Liver (tissue), 9 donors: ENCODE results near the gene IDE. TPM values are rescaled to one million over a fixed set of nuclear protein-coding genes. Genes with fewer than 3 reads are reported as not detected.

Experiments used
- DNase-seq: peaks from one replicate; pipeline ENCODE4 v3.0.0-alpha.2; 2017; ENCODE audit warnings: low spot score
- H3K27ac ChIP-seq, 2 donors: one replicate each; pipeline ENCODE4 v1.7.0; 2013; ENCODE audit warnings: inconsistent platforms in 2 of 2, low read length in 2 of 2, control low read depth in 1 of 2, low read depth in 1 of 2, mild to moderate bottlenecking in 1 of 2
- H3K27me3 ChIP-seq, 4 donors: one replicate each; pipeline versions ENCODE4 v1.6.1 to v1.7.0; 2013; ENCODE audit warnings: low read length in 3 of 4, inconsistent platforms in 1 of 4, mild to moderate bottlenecking in 1 of 4, moderate library complexity in 1 of 4; ENCODE audit not compliant: control insufficient read depth in 4 of 4, insufficient read depth in 4 of 4
- H3K36me3 ChIP-seq, 4 donors: one replicate each; pipeline versions ENCODE4 v1.6.1 to v1.7.0; 2013; ENCODE audit warnings: low read length in 3 of 4, mild to moderate bottlenecking in 3 of 4, low read depth in 1 of 4, moderate library complexity in 1 of 4; ENCODE audit not compliant: control insufficient read depth in 4 of 4, insufficient read depth in 3 of 4
- H3K4me1 ChIP-seq, 4 donors: one replicate each; pipeline versions ENCODE4 v1.6.1 to v1.7.0; 2013; ENCODE audit warnings: low read length in 3 of 4, mild to moderate bottlenecking in 3 of 4, moderate library complexity in 1 of 4; ENCODE audit not compliant: control insufficient read depth in 4 of 4, insufficient read depth in 4 of 4
- H3K4me3 ChIP-seq, 3 donors: one replicate each; pipeline versions ENCODE4 v1.6.1 to v1.7.0; 2013; ENCODE audit warnings: low read length in 3 of 3, control low read depth in 1 of 3, low read depth in 1 of 3, mild to moderate bottlenecking in 1 of 3
- H3K9ac ChIP-seq, 2 donors: one replicate each; pipeline ENCODE4 v1.7.0; 2013; ENCODE audit warnings: low read length in 2 of 2, mild to moderate bottlenecking in 2 of 2, moderate library complexity in 2 of 2, control low read depth in 1 of 2, low read depth in 1 of 2
- H3K9me3 ChIP-seq, 4 donors: one replicate each; pipeline versions ENCODE4 v1.6.1 to v1.7.0; 2013; ENCODE audit warnings: low read length in 3 of 4; ENCODE audit not compliant: control insufficient read depth in 4 of 4
- EGR1 ChIP-seq, 2 donors: IDR thresholded peaks; 2 replicates each; pipeline ENCODE4 v1.6.1; 2016 to 2018; ENCODE audit warnings: antibody characterized with exemption in 2 of 2, low read depth in 2 of 2
- FOXA1 ChIP-seq: IDR thresholded peaks from 2 replicates; pipeline ENCODE4 v1.6.1; 2016; ENCODE audit warnings: antibody characterized with exemption
- FOXA2 ChIP-seq: IDR thresholded peaks from 2 replicates; pipeline ENCODE4 v1.6.1; 2016; ENCODE audit warnings: antibody characterized with exemption
- GABPA ChIP-seq, 2 donors: IDR thresholded peaks in 1 of 2; conservative IDR thresholded peaks in 1 of 2; 2 replicates each; pipeline ENCODE4 v1.6.1; 2016; ENCODE audit warnings: antibody characterized with exemption in 2 of 2, mild to moderate bottlenecking in 1 of 2, moderate library complexity in 1 of 2
- HNF4G ChIP-seq: IDR thresholded peaks from 2 replicates; pipeline ENCODE4 v1.6.1; 2016; ENCODE audit warnings: antibody characterized with exemption
- JUND ChIP-seq, 2 donors: IDR thresholded peaks; 2 replicates each; pipeline ENCODE4 v1.6.1; 2016; ENCODE audit warnings: antibody characterized with exemption in 2 of 2
- NR2F2 ChIP-seq: IDR thresholded peaks from 2 replicates; pipeline ENCODE4 v1.6.1; 2016; ENCODE audit warnings: antibody characterized with exemption
- RAD21 ChIP-seq, 2 donors: IDR thresholded peaks; 2 replicates each; pipeline ENCODE4 v1.6.1; 2016; ENCODE audit warnings: antibody characterized with exemption in 2 of 2, mild to moderate bottlenecking in 2 of 2
- RXRA ChIP-seq, 2 donors: IDR thresholded peaks; 2 replicates each; pipeline ENCODE4 v1.6.1; 2017 to 2018; ENCODE audit warnings: antibody characterized with exemption in 2 of 2, mild to moderate bottlenecking in 1 of 2
- SP1 ChIP-seq: IDR thresholded peaks from 2 replicates; pipeline ENCODE4 v1.6.1; 2018; ENCODE audit warnings: antibody characterized with exemption, mild to moderate bottlenecking
- TAF1 ChIP-seq: conservative IDR thresholded peaks from 2 replicates; pipeline ENCODE4 v1.6.1; 2016; ENCODE audit warnings: antibody characterized with exemption, mild to moderate bottlenecking
- YY1 ChIP-seq: IDR thresholded peaks from 2 replicates; pipeline ENCODE4 v1.6.1; 2016; ENCODE audit warnings: antibody characterized with exemption, mild to moderate bottlenecking
- WGBS: extraction: QIAGEN DNeasy Blood & Tissue Kit; methylation state at CpG from one replicate; pipeline ENCODE4 v1.1.7; 2013; 5-methylcytosine and 5-hydroxymethylcytosine counted together
- polyA plus RNA-seq, 2 donors: library from polyadenylated mRNA; stranded (reverse) in 1 of 2; unstranded in 1 of 2; fragments of 200-250 nt in 1 of 2; fragments of >200 nt in 1 of 2; fragmentation: Nextera tagmentation in 1 of 2; extraction: Ambion mirVana in 1 of 2; gene quantifications; one replicate each; pipeline versions ENCODE4 v1.2.1 to v1.2.3, GENCODE V29; 2013 to 2015
- total RNA-seq, 2 donors: library from RNA; depleted of rRNA; stranded (reverse); fragments of >200 nt; gene quantifications; one replicate each; pipeline ENCODE4 v1.2.3, GENCODE V29; 2014
- TF ChIP-seq, protein P1 (sequence below): IDR thresholded peaks from 2 replicates; pipeline ENCODE4 v1.6.1; 2016; ENCODE audit warnings: antibody characterized with exemption, mild to moderate bottlenecking
- TF ChIP-seq, protein P2 (sequence below): fragments of 150-350 bp; IDR thresholded peaks from 2 replicates; pipeline ENCODE4 v1.5.1; 2017; ENCODE audit warnings: improper control_type of control experiment, low read depth, low read length; ENCODE audit not compliant: missing input control
- TF ChIP-seq, protein P3 (sequence below): IDR thresholded peaks from 2 replicates; pipeline ENCODE4 v1.6.1; 2016; ENCODE audit warnings: antibody characterized with exemption
- TF ChIP-seq, protein P4 (sequence below): IDR thresholded peaks from 2 replicates; pipeline ENCODE4 v1.6.1; 2016; ENCODE audit warnings: antibody characterized with exemption
- TF ChIP-seq, protein P5 (sequence below): IDR thresholded peaks from 2 replicates; pipeline ENCODE4 v1.6.1; 2016; ENCODE audit warnings: antibody characterized with exemption
- donor health status: healthy.
- donor health status: healthy.
- donor health status: healthy.
- donor health status: healthy.
- donor health status: healthy.

IDE gene
- total and polyA plus RNA-seq, 4 donors: 9.4 to 31.3 (median 15.3) TPM

DNA sequence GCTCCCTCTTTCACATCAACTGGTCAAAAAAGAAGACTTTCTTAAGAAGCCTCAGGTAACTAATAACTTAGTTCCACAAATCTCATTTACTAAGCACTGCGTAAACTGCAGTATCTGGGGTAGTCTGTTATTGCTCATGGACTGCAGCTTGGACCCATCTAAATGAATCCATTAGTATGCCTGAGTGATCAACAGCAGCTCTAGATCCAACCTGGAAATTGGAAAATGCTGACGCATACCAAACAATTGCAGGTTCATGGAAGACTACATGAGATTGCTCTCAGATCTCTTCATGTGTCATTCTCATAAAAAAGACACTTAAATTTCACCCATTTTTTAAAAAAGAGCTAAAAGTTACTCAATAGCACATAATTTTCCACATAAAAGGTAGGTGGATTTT is 121.6 kb downstream of the IDE start:
- H3K36me3 ChIP-seq: peaks cover 6 to 40% (median 34%) of the 10 kb centered on the region in 4 donors
- H3K27me3 ChIP-seq: no peaks in the 10 kb centered on the region
- no peaks in the 10 kb centered on the region for H3K9me3 ChIP-seq
- H3K4me1 ChIP-seq: no peaks in the 10 kb centered on the region
- H3K9ac ChIP-seq: no peak overlapping the region
- no peak for TF ChIP-seq SP1
- no peak for TF ChIP-seq JUND (IDR thresholded peaks at IDR 0.05)
- TF ChIP-seq EGR1 (IDR thresholded peaks at IDR 0.05; ENCODE audit: low read depth in 2 of 2): no peak
- no peak for TF ChIP-seq GABPA (IDR thresholded peaks at IDR 0.05 in 1 of 2, conservative IDR thresholded peaks at IDR 0.05 in 1 of 2)
- TF ChIP-seq, protein P1, sequence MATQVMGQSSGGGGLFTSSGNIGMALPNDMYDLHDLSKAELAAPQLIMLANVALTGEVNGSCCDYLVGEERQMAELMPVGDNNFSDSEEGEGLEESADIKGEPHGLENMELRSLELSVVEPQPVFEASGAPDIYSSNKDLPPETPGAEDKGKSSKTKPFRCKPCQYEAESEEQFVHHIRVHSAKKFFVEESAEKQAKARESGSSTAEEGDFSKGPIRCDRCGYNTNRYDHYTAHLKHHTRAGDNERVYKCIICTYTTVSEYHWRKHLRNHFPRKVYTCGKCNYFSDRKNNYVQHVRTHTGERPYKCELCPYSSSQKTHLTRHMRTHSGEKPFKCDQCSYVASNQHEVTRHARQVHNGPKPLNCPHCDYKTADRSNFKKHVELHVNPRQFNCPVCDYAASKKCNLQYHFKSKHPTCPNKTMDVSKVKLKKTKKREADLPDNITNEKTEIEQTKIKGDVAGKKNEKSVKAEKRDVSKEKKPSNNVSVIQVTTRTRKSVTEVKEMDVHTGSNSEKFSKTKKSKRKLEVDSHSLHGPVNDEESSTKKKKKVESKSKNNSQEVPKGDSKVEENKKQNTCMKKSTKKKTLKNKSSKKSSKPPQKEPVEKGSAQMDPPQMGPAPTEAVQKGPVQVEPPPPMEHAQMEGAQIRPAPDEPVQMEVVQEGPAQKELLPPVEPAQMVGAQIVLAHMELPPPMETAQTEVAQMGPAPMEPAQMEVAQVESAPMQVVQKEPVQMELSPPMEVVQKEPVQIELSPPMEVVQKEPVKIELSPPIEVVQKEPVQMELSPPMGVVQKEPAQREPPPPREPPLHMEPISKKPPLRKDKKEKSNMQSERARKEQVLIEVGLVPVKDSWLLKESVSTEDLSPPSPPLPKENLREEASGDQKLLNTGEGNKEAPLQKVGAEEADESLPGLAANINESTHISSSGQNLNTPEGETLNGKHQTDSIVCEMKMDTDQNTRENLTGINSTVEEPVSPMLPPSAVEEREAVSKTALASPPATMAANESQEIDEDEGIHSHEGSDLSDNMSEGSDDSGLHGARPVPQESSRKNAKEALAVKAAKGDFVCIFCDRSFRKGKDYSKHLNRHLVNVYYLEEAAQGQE: no peak
- TF ChIP-seq RAD21 (IDR thresholded peaks at IDR 0.05): no peak
- no peak for TF ChIP-seq RXRA (IDR thresholded peaks at IDR 0.05)
- TF ChIP-seq, protein P2, sequence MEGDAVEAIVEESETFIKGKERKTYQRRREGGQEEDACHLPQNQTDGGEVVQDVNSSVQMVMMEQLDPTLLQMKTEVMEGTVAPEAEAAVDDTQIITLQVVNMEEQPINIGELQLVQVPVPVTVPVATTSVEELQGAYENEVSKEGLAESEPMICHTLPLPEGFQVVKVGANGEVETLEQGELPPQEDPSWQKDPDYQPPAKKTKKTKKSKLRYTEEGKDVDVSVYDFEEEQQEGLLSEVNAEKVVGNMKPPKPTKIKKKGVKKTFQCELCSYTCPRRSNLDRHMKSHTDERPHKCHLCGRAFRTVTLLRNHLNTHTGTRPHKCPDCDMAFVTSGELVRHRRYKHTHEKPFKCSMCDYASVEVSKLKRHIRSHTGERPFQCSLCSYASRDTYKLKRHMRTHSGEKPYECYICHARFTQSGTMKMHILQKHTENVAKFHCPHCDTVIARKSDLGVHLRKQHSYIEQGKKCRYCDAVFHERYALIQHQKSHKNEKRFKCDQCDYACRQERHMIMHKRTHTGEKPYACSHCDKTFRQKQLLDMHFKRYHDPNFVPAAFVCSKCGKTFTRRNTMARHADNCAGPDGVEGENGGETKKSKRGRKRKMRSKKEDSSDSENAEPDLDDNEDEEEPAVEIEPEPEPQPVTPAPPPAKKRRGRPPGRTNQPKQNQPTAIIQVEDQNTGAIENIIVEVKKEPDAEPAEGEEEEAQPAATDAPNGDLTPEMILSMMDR: no peak
- TF ChIP-seq YY1: no peak
- TF ChIP-seq TAF1: no peak
- TF ChIP-seq HNF4G: no peak
- TF ChIP-seq, protein P3, sequence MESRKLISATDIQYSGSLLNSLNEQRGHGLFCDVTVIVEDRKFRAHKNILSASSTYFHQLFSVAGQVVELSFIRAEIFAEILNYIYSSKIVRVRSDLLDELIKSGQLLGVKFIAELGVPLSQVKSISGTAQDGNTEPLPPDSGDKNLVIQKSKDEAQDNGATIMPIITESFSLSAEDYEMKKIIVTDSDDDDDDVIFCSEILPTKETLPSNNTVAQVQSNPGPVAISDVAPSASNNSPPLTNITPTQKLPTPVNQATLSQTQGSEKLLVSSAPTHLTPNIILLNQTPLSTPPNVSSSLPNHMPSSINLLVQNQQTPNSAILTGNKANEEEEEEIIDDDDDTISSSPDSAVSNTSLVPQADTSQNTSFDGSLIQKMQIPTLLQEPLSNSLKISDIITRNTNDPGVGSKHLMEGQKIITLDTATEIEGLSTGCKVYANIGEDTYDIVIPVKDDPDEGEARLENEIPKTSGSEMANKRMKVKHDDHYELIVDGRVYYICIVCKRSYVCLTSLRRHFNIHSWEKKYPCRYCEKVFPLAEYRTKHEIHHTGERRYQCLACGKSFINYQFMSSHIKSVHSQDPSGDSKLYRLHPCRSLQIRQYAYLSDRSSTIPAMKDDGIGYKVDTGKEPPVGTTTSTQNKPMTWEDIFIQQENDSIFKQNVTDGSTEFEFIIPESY: no peak
- TF ChIP-seq FOXA2: no peak
- no peak for TF ChIP-seq NR2F2
- TF ChIP-seq, protein P4, sequence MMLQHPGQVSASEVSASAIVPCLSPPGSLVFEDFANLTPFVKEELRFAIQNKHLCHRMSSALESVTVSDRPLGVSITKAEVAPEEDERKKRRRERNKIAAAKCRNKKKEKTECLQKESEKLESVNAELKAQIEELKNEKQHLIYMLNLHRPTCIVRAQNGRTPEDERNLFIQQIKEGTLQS: no peak
- no peak for TF ChIP-seq FOXA1
- TF ChIP-seq, protein P5, sequence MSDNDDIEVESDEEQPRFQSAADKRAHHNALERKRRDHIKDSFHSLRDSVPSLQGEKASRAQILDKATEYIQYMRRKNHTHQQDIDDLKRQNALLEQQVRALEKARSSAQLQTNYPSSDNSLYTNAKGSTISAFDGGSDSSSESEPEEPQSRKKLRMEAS: no peak
- no peak overlapping the region for H3K4me3 ChIP-seq
- no peak for DNase-seq
- WGBS: over 99% methylated on average over 2 of the region's 2 CpGs
- H3K27ac ChIP-seq: no peak overlapping the region

DNA sequence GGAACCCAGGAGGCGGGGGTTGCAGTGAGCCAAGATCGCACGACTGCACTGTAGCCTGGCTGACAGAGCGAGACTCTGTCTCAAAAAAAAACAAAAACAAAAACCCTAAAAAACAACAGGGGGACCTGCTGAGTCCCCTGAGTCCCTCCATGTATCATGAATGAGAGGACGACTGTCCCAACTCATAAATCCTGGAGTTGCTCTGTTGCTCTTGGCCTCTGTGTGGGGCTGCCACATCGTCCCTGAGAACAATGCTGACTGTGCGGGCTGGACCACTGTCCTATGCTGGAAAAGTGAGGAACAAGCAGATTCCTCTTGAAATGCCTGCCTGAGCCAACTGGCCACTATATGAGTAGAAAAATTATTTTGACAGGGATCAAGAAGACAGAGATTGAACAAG is 122.5 kb downstream of the IDE start:
- no peak overlapping the region for H3K27ac ChIP-seq
- H3K27me3 ChIP-seq: no peaks in the 10 kb centered on the region
- H3K9me3 ChIP-seq: no peaks in the 10 kb centered on the region
- WGBS: 96% methylated on average over 7 of the region's 7 CpGs
- DNase-seq: no peak
- H3K36me3 ChIP-seq: peaks cover 6 to 37% (median 31%) of the 10 kb centered on the region in 4 donors
- H3K4me3 ChIP-seq: no peak overlapping the region
- H3K4me1 ChIP-seq: no peaks in the 10 kb centered on the region
- no peak overlapping the region for H3K9ac ChIP-seq
- TF ChIP-seq HNF4G (no peak), FOXA1 (no peak), EGR1 (IDR thresholded peaks at IDR 0.05; ENCODE audit: low read depth in 2 of 2) (no peak), GABPA (IDR thresholded peaks at IDR 0.05 in 1 of 2, conservative IDR thresholded peaks at IDR 0.05 in 1 of 2) (no peak), RAD21 (IDR thresholded peaks at IDR 0.05) (no peak)
- TF ChIP-seq, protein P5: no peak
- TF ChIP-seq, protein P2: no peak
- TF ChIP-seq, protein P3: no peak
